LoVo (cell line): Measurements from ENCODE around the gene TOLLIP.
A peak's percentile ranks its signal among the peaks of the same experiment; 100 is the strongest.
"Not testable (repeated sequence)": the region's sequence is repeated elsewhere in the genome, so short reads cannot be mapped to it uniquely, and the experiment has no call there.

Experiments
- DNase-seq: peaks from one replicate; pipeline ENCODE4 v3.0.0-alpha.2; 2016; ENCODE audit warnings: low spot score

TOLLIP gene

GRCh38 chr11:1244557-1244956 lies 64.9 kb downstream of the TOLLIP start:
- DNase-seq: not testable (repeated sequence)

GRCh38 chr11:1243521-1243920 lies 65.9 kb downstream of the TOLLIP start:
- not testable (repeated sequence) for DNase-seq

- DNase-seq: not testable (repeated sequence)
These were observed 66.7 kb downstream of the TOLLIP start for GRCh38 chr11:1242751-1243150.

GRCh38 chr11:1242289-1242688 lies 67.1 kb downstream of the TOLLIP start:
- no peak for DNase-seq

GRCh38 chr11:1241706-1242105 lies 67.7 kb downstream of the TOLLIP start:
- DNase-seq: no peak

GRCh38 chr11:1240771-1241170 lies 68.7 kb downstream of the TOLLIP start:
- DNase-seq: no peak

- DNase-seq: no peak
These were observed 69.7 kb downstream of the TOLLIP start for GRCh38 chr11:1239596-1240205.

- peak; percentile 39 for DNase-seq
These were observed 70.5 kb downstream of the TOLLIP start for GRCh38 chr11:1238767-1239595.

- DNase-seq: no peak
These were observed 71.6 kb downstream of the TOLLIP start for GRCh38 chr11:1237851-1238250.

GRCh38 chr11:1237128-1237580 lies 72.3 kb downstream of the TOLLIP start:
- DNase-seq: peak; percentile 70

GRCh38 chr11:1236316-1237127 lies 72.9 kb downstream of the TOLLIP start:
- DNase-seq: no peak

- no peak for DNase-seq
These were observed 73.5 kb downstream of the TOLLIP start for GRCh38 chr11:1235901-1236315.

- no peak for DNase-seq
These were observed 74.0 kb downstream of the TOLLIP start for GRCh38 chr11:1235306-1235900.

GRCh38 chr11:1234771-1235305 lies 74.6 kb downstream of the TOLLIP start:
- DNase-seq: no peak

- no peak for DNase-seq
These were observed 75.2 kb downstream of the TOLLIP start for GRCh38 chr11:1234054-1234720.

- peak; percentile 11 for DNase-seq
These were observed 75.9 kb downstream of the TOLLIP start for GRCh38 chr11:1233351-1234053.

- no peak for DNase-seq
These were observed 76.5 kb downstream of the TOLLIP start for GRCh38 chr11:1232883-1233321.

GRCh38 chr11:1232021-1232882 lies 77.2 kb downstream of the TOLLIP start:
- no peak for DNase-seq

- no peak for DNase-seq
These were observed 77.9 kb downstream of the TOLLIP start for GRCh38 chr11:1231396-1232020.
